Endothelial cell of umbilical vein (primary cell): Measurements from ENCODE around the gene FHOD3. TPM values are rescaled to one million over a fixed set of nuclear protein-coding genes. Genes with fewer than 3 reads are reported as not detected.

ENCODE experiments used
- BruUV-seq: library from RNA; stranded (reverse); fragments of 400-500 nt; replicated peaks from 2 replicates; lab custom pipeline; 2021; lab: Mats Ljungman, UMichigan
- CTCF ChIA-PET: fragments of 300-600, 350-600 bp; sonication (Branson Sonifier 250); formaldehyde crosslinking; loops from one replicate; lab custom pipeline; 2021; ENCODE audit warnings: antibody characterized with exemption, inconsistent platforms; lab: Charles Lee
- POLR2A ChIA-PET: fragments of 300-600, 350-600 bp; sonication (Branson Sonifier 250); formaldehyde crosslinking; loops from one replicate; lab custom pipeline; 2021; ENCODE audit warnings: antibody characterized with exemption, inconsistent platforms; lab: Charles Lee
- DNase-seq: peaks from one replicate; pipeline ENCODE4 v3.0.0-alpha.2; 2011; ENCODE audit warnings: low read depth, low spot score
- FAIRE-seq: peaks from 2 replicates; lab custom pipeline; 2011; peaks lifted over from hg19 to GRCh38; lab: Jason Lieb, UNC
- H2AFZ ChIP-seq: 2 replicates; pipeline ENCODE4 v1.6.0; 2012; ENCODE audit warnings: low read depth, low read length, control low read depth, inconsistent platforms
- H3K27ac ChIP-seq: 2 replicates; pipeline ENCODE4 v1.5.1; 2011; ENCODE audit warnings: low read depth, mild to moderate bottlenecking, control low read depth, low read length, moderate library complexity; ENCODE audit not compliant: insufficient read depth
- H3K27me3 ChIP-seq, 2 experiments: 2 replicates each; pipeline versions ENCODE4 v1.6.0 to v1.6.1; 2011; ENCODE audit warnings: low read length in 2 of 2, mixed read lengths in 1 of 2; ENCODE audit not compliant: control insufficient read depth in 2 of 2, insufficient read depth in 2 of 2
- H3K36me3 ChIP-seq, 2 experiments: 2 replicates in 1 of 2; 3 replicates in 1 of 2; pipeline ENCODE4 v1.5.1; 2011; ENCODE audit warnings: low read length in 2 of 2, mild to moderate bottlenecking in 1 of 2, moderate library complexity in 1 of 2; ENCODE audit not compliant: control insufficient read depth in 2 of 2, insufficient read depth in 2 of 2; ENCODE audit errors: extremely low read depth in 1 of 2
- H3K4me1 ChIP-seq: 3 replicates; pipeline ENCODE4 v1.5.1; 2011; ENCODE audit warnings: mild to moderate bottlenecking, low read length; ENCODE audit not compliant: control insufficient read depth, insufficient read depth; ENCODE audit errors: extremely low read depth
- H3K4me2 ChIP-seq: 2 replicates; pipeline ENCODE4 v1.6.1; 2011; ENCODE audit warnings: low read length, control low read depth, mixed read lengths; ENCODE audit not compliant: insufficient read depth
- H3K4me3 ChIP-seq, 3 experiments: fragments of 200-600 bp in 1 of 3; sonication (generic), shearing (Covaris generic) in 1 of 3; replicated peaks in 1 of 3; 2 replicates each; pipeline ENCODE4 v1.5.1; 2011 to 2016; ENCODE audit warnings: control low read depth in 3 of 3, low read length in 3 of 3, mild to moderate bottlenecking in 2 of 3, inconsistent platforms in 1 of 3, low read depth in 1 of 3, moderate library complexity in 1 of 3; ENCODE audit not compliant: insufficient read depth in 1 of 3
- H3K79me2 ChIP-seq: 2 replicates; pipeline ENCODE4 v1.6.0; 2012; ENCODE audit warnings: low read length, inconsistent platforms; ENCODE audit not compliant: control insufficient read depth, insufficient read depth
- H3K9ac ChIP-seq: replicated peaks from 2 replicates; pipeline ENCODE3; 2011; ENCODE audit warnings: low read length, control low read depth; ENCODE audit not compliant: insufficient read depth; ENCODE audit errors: extremely low read depth
- H3K9me1 ChIP-seq: replicated peaks from 3 replicates; pipeline ENCODE4 v1.6.0; 2011; ENCODE audit warnings: mild to moderate bottlenecking, low read length; ENCODE audit not compliant: control insufficient read depth, insufficient read depth; ENCODE audit errors: extremely low read depth
- H3K9me3 ChIP-seq: replicated peaks from 2 replicates; pipeline ENCODE4 v1.5.1; 2012; ENCODE audit warnings: low read length, inconsistent platforms; ENCODE audit not compliant: control insufficient read depth, insufficient read depth
- H4K20me1 ChIP-seq: replicated peaks from 2 replicates; pipeline ENCODE3; 2011; ENCODE audit warnings: mild to moderate bottlenecking, low read length; ENCODE audit not compliant: control insufficient read depth, insufficient read depth; ENCODE audit errors: extremely low read depth
- CTCF ChIP-seq, 2 donors: IDR thresholded peaks; 1 replicate in 1 of 2; 2 replicates in 1 of 2; pipeline ENCODE4 v1.5.1; 2011; ENCODE audit warnings: low read length in 2 of 2, mild to moderate bottlenecking in 2 of 2, moderate library complexity in 2 of 2, control low read depth in 1 of 2, inconsistent platforms in 1 of 2, low read depth in 1 of 2; ENCODE audit not compliant: insufficient read depth in 1 of 2; ENCODE audit errors: extremely low read depth in 1 of 2
- EZH2 ChIP-seq: IDR thresholded peaks from 2 replicates; pipeline ENCODE4 v1.6.1; 2012; ENCODE audit warnings: borderline replicate concordance, low read depth, mild to moderate bottlenecking, moderate library complexity, low read length, inconsistent platforms; ENCODE audit not compliant: severe bottlenecking
- FOS ChIP-seq: IDR thresholded peaks from 2 replicates; pipeline ENCODE4 v1.6.1; 2011; ENCODE audit warnings: mild to moderate bottlenecking, low read length, moderate library complexity, borderline replicate concordance; ENCODE audit not compliant: insufficient read depth
- GATA2 ChIP-seq: IDR thresholded peaks from 2 replicates; pipeline ENCODE4 v1.7.0; 2011; ENCODE audit warnings: low read depth, mild to moderate bottlenecking, moderate library complexity, mixed read lengths, low read length; ENCODE audit not compliant: insufficient read length, insufficient read depth
- JUN ChIP-seq: IDR thresholded peaks from 2 replicates; pipeline ENCODE4 v1.6.1; 2011; ENCODE audit warnings: borderline replicate concordance, low read depth; ENCODE audit not compliant: insufficient read length, insufficient read depth
- MAX ChIP-seq: IDR thresholded peaks from 2 replicates; pipeline ENCODE4 v1.6.1; 2011; ENCODE audit not compliant: insufficient read depth, insufficient read length
- MYC ChIP-seq: IDR thresholded peaks from one replicate; pipeline ENCODE4 v1.6.1; 2011; ENCODE audit warnings: mild to moderate bottlenecking, low read depth, low read length
- POLR2A ChIP-seq: IDR thresholded peaks from 2 replicates; pipeline ENCODE4 v1.6.1; 2012; ENCODE audit warnings: low read depth, mild to moderate bottlenecking, control low read depth, low read length
- POLR2AphosphoS5 ChIP-seq: IDR thresholded peaks from 2 replicates; pipeline ENCODE4 v1.6.1; 2012; ENCODE audit warnings: low read depth, mild to moderate bottlenecking, control low read depth, low read length, moderate library complexity; ENCODE audit not compliant: insufficient read depth
- dilution Hi-C: fragments of 300-500 bp; cut with MboI; formaldehyde crosslinking; loops from one replicate; pipeline ENCODE4 v1.15.0; 2019; ENCODE audit warnings: low sequenced_read_pairs; ENCODE audit not compliant: extremely low pct_ligation_motif_present
- intact Hi-C: fragments of 100-400 bp; cut with micrococcal nuclease; formaldehyde crosslinking; loops from one replicate; pipeline ENCODE4 v1.10.0; 2022
- polyA plus RNA-seq, 4 experiments: library from polyadenylated mRNA; depleted of rRNA in 3 of 4; stranded (reverse) in 3 of 4; unstranded in 1 of 4; fragments of >200 nt; gene quantifications; 2 replicates each; pipeline versions ENCODE4 v1.2.1 to v1.2.3, GENCODE V29; 2011 to 2012; ENCODE audit warnings: missing spikeins in 1 of 4
- total RNA-seq: library from RNA; stranded (reverse); gene quantifications from 2 replicates; pipeline ENCODE4 v1.2.3, GENCODE V29; 2021

The FHOD3 gene
- total and polyA plus RNA-seq, 2 donors (not counting 3 experiments of a cell fraction or from before 2014, with no cell fraction given): 0.06 to 1.5 TPM

- POLR2A ChIA-PET: no interaction called here
- TF ChIP-seq POLR2A (no peak), MAX (no peak), GATA2 (no peak), MYC (no peak), EZH2 (no peak), FOS (no peak), POLR2AphosphoS5 (no peak), JUN (no peak), CTCF (IDR thresholded peaks at IDR 0.05; ENCODE audit: extremely low read depth in 1 of 2, insufficient read depth in 1 of 2, low read depth in 1 of 2, low read length in 2 of 2) (no peak)
- Histone ChIP-seq H3K79me2 (no peaks in the 10 kb centered on the region), H3K4me1 (no peaks in the 10 kb centered on the region), H3K4me3 (no peak overlapping the region), H3K27me3 (peaks cover 0 to 2% of the 10 kb centered on the region in 2 experiments), H4K20me1 (no peaks in the 10 kb centered on the region), H3K4me2 (no peak overlapping the region), H3K9me1 (no peaks in the 10 kb centered on the region), H3K27ac (no peak overlapping the region), H3K9ac (no peak overlapping the region), H3K36me3 (no peaks in the 10 kb centered on the region), H3K9me3 (no peaks in the 10 kb centered on the region), H2AFZ (no peak overlapping the region)
- FAIRE-seq: no peak
- dilution Hi-C loops (no loop called here), intact Hi-C loops (no loop called here)
- no TSS peak for BruUV-seq
- DNase-seq: no peak
- CTCF ChIA-PET: interaction anchor here (0.7 kb wide), 1 partner anchor 21 kb away, joined by 3 read pairs; no protein-coding TSS in a partner anchor
These were observed 410.9 kb downstream of the FHOD3 start for GRCh38 chr18:36708366-36708765.
